Endothelial cell of umbilical vein (primary cell): ENCODE measurements around the gene ILKAP. TPM values are rescaled to one million over a fixed set of nuclear protein-coding genes. Genes with fewer than 3 reads are reported as not detected.

Experiments used
- BruUV-seq: library from RNA; stranded (reverse); fragments of 400-500 nt; replicated peaks from 2 replicates; lab custom pipeline; 2021; lab: Mats Ljungman, UMichigan
- CTCF ChIA-PET: fragments of 300-600, 350-600 bp; sonication (Branson Sonifier 250); formaldehyde crosslinking; loops from one replicate; lab custom pipeline; 2021; ENCODE audit warnings: antibody characterized with exemption, inconsistent platforms; lab: Charles Lee
- POLR2A ChIA-PET: fragments of 300-600, 350-600 bp; sonication (Branson Sonifier 250); formaldehyde crosslinking; loops from one replicate; lab custom pipeline; 2021; ENCODE audit warnings: antibody characterized with exemption, inconsistent platforms; lab: Charles Lee
- DNase-seq: peaks from one replicate; pipeline ENCODE4 v3.0.0-alpha.2; 2011; ENCODE audit warnings: low read depth, low spot score
- FAIRE-seq: peaks from 2 replicates; lab custom pipeline; 2011; peaks lifted over from hg19 to GRCh38; lab: Jason Lieb, UNC
- H2AFZ ChIP-seq: 2 replicates; pipeline ENCODE4 v1.6.0; 2012; ENCODE audit warnings: low read depth, low read length, control low read depth, inconsistent platforms
- H3K27ac ChIP-seq: 2 replicates; pipeline ENCODE4 v1.5.1; 2011; ENCODE audit warnings: low read depth, mild to moderate bottlenecking, control low read depth, low read length, moderate library complexity; ENCODE audit not compliant: insufficient read depth
- H3K27me3 ChIP-seq, 2 experiments: 2 replicates each; pipeline versions ENCODE4 v1.6.0 to v1.6.1; 2011; ENCODE audit warnings: low read length in 2 of 2, mixed read lengths in 1 of 2; ENCODE audit not compliant: control insufficient read depth in 2 of 2, insufficient read depth in 2 of 2
- H3K36me3 ChIP-seq, 2 experiments: 2 replicates in 1 of 2; 3 replicates in 1 of 2; pipeline ENCODE4 v1.5.1; 2011; ENCODE audit warnings: low read length in 2 of 2, mild to moderate bottlenecking in 1 of 2, moderate library complexity in 1 of 2; ENCODE audit not compliant: control insufficient read depth in 2 of 2, insufficient read depth in 2 of 2; ENCODE audit errors: extremely low read depth in 1 of 2
- H3K4me1 ChIP-seq: 3 replicates; pipeline ENCODE4 v1.5.1; 2011; ENCODE audit warnings: mild to moderate bottlenecking, low read length; ENCODE audit not compliant: control insufficient read depth, insufficient read depth; ENCODE audit errors: extremely low read depth
- H3K4me2 ChIP-seq: 2 replicates; pipeline ENCODE4 v1.6.1; 2011; ENCODE audit warnings: low read length, control low read depth, mixed read lengths; ENCODE audit not compliant: insufficient read depth
- H3K4me3 ChIP-seq, 3 experiments: fragments of 200-600 bp in 1 of 3; sonication (generic), shearing (Covaris generic) in 1 of 3; replicated peaks in 1 of 3; 2 replicates each; pipeline ENCODE4 v1.5.1; 2011 to 2016; ENCODE audit warnings: control low read depth in 3 of 3, low read length in 3 of 3, mild to moderate bottlenecking in 2 of 3, inconsistent platforms in 1 of 3, low read depth in 1 of 3, moderate library complexity in 1 of 3; ENCODE audit not compliant: insufficient read depth in 1 of 3
- H3K79me2 ChIP-seq: 2 replicates; pipeline ENCODE4 v1.6.0; 2012; ENCODE audit warnings: low read length, inconsistent platforms; ENCODE audit not compliant: control insufficient read depth, insufficient read depth
- H3K9ac ChIP-seq: replicated peaks from 2 replicates; pipeline ENCODE3; 2011; ENCODE audit warnings: low read length, control low read depth; ENCODE audit not compliant: insufficient read depth; ENCODE audit errors: extremely low read depth
- H3K9me1 ChIP-seq: replicated peaks from 3 replicates; pipeline ENCODE4 v1.6.0; 2011; ENCODE audit warnings: mild to moderate bottlenecking, low read length; ENCODE audit not compliant: control insufficient read depth, insufficient read depth; ENCODE audit errors: extremely low read depth
- H3K9me3 ChIP-seq: replicated peaks from 2 replicates; pipeline ENCODE4 v1.5.1; 2012; ENCODE audit warnings: low read length, inconsistent platforms; ENCODE audit not compliant: control insufficient read depth, insufficient read depth
- H4K20me1 ChIP-seq: replicated peaks from 2 replicates; pipeline ENCODE3; 2011; ENCODE audit warnings: mild to moderate bottlenecking, low read length; ENCODE audit not compliant: control insufficient read depth, insufficient read depth; ENCODE audit errors: extremely low read depth
- CTCF ChIP-seq, 2 donors: IDR thresholded peaks; 1 replicate in 1 of 2; 2 replicates in 1 of 2; pipeline ENCODE4 v1.5.1; 2011; ENCODE audit warnings: low read length in 2 of 2, mild to moderate bottlenecking in 2 of 2, moderate library complexity in 2 of 2, control low read depth in 1 of 2, inconsistent platforms in 1 of 2, low read depth in 1 of 2; ENCODE audit not compliant: insufficient read depth in 1 of 2; ENCODE audit errors: extremely low read depth in 1 of 2
- EZH2 ChIP-seq: IDR thresholded peaks from 2 replicates; pipeline ENCODE4 v1.6.1; 2012; ENCODE audit warnings: borderline replicate concordance, low read depth, mild to moderate bottlenecking, moderate library complexity, low read length, inconsistent platforms; ENCODE audit not compliant: severe bottlenecking
- FOS ChIP-seq: IDR thresholded peaks from 2 replicates; pipeline ENCODE4 v1.6.1; 2011; ENCODE audit warnings: mild to moderate bottlenecking, low read length, moderate library complexity, borderline replicate concordance; ENCODE audit not compliant: insufficient read depth
- GATA2 ChIP-seq: IDR thresholded peaks from 2 replicates; pipeline ENCODE4 v1.7.0; 2011; ENCODE audit warnings: low read depth, mild to moderate bottlenecking, moderate library complexity, mixed read lengths, low read length; ENCODE audit not compliant: insufficient read length, insufficient read depth
- JUN ChIP-seq: IDR thresholded peaks from 2 replicates; pipeline ENCODE4 v1.6.1; 2011; ENCODE audit warnings: borderline replicate concordance, low read depth; ENCODE audit not compliant: insufficient read length, insufficient read depth
- POLR2A ChIP-seq: IDR thresholded peaks from 2 replicates; pipeline ENCODE4 v1.6.1; 2012; ENCODE audit warnings: low read depth, mild to moderate bottlenecking, control low read depth, low read length
- POLR2AphosphoS5 ChIP-seq: IDR thresholded peaks from 2 replicates; pipeline ENCODE4 v1.6.1; 2012; ENCODE audit warnings: low read depth, mild to moderate bottlenecking, control low read depth, low read length, moderate library complexity; ENCODE audit not compliant: insufficient read depth
- dilution Hi-C: fragments of 300-500 bp; cut with MboI; formaldehyde crosslinking; loops from one replicate; pipeline ENCODE4 v1.15.0; 2019; ENCODE audit warnings: low sequenced_read_pairs; ENCODE audit not compliant: extremely low pct_ligation_motif_present
- intact Hi-C: fragments of 100-400 bp; cut with micrococcal nuclease; formaldehyde crosslinking; loops from one replicate; pipeline ENCODE4 v1.10.0; 2022
- polyA plus RNA-seq, 4 experiments: library from polyadenylated mRNA; depleted of rRNA in 3 of 4; stranded (reverse) in 3 of 4; unstranded in 1 of 4; fragments of >200 nt; gene quantifications; 2 replicates each; pipeline versions ENCODE4 v1.2.1 to v1.2.3, GENCODE V29; 2011 to 2012; ENCODE audit warnings: missing spikeins in 1 of 4
- total RNA-seq: library from RNA; stranded (reverse); gene quantifications from 2 replicates; pipeline ENCODE4 v1.2.3, GENCODE V29; 2021
- TF ChIP-seq, protein P1 (sequence below): IDR thresholded peaks from 2 replicates; pipeline ENCODE4 v1.6.1; 2011; ENCODE audit not compliant: insufficient read depth, insufficient read length

Gene ILKAP
- total and polyA plus RNA-seq, 2 donors (not counting 3 experiments of a cell fraction or from before 2014, with no cell fraction given), result 49.2 to 49.8 TPM

DNA sequence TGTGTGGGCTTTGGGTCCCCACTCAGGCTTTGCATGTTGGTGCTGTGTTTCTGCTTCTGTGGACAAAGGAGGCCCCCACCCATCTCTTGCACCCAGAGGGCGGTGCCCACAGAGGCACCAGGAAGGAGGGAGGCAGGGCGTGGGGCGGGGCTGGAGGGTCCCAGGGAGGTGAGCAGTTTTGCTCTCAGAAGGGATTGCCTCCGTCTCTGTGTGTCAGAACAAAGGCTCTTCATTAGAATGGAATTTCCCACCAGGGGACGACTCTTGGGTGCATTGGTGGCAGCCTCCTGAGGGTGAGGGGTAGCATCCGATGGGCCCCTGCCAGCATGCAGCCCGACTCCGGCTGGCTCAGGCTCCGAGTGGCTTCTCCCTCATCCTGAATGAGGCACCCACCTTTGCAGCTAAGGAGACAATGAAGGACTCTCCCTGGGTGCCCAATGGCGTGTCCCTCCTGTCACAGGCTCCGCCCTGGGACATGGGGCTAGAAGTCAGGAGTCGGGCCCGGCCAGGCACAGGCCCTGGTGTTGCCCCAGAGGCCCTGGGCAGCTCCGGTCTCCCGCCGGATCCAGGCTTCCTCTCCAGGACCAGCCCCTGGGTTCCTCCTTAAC, 51.8 kb downstream of the ILKAP start:
- Histone ChIP-seq H3K4me3 (no peak overlapping the region), H3K36me3 (no peaks in the 10 kb centered on the region), H3K9me3 (no peaks in the 10 kb centered on the region), H3K27me3 (no peaks in the 10 kb centered on the region), H2AFZ (no peak overlapping the region), H3K4me1 (no peaks in the 10 kb centered on the region), H4K20me1 (no peaks in the 10 kb centered on the region), H3K79me2 (no peaks in the 10 kb centered on the region), H3K9ac (no peak overlapping the region), H3K9me1 (no peaks in the 10 kb centered on the region), H3K27ac (no peak overlapping the region), H3K4me2 (no peak overlapping the region)
- CTCF ChIA-PET, result interaction anchor here (1.3 kb wide), 1 partner anchor 294 kb away, joined by 3 read pairs; no protein-coding TSS in a partner anchor
- dilution Hi-C loops (no loop called here), intact Hi-C loops (no loop called here)
- no TSS peak for BruUV-seq
- no peak for FAIRE-seq
- no peak for DNase-seq
- POLR2A ChIA-PET, result no interaction called here
- no peak for TF ChIP-seq CTCF (IDR thresholded peaks at IDR 0.05; ENCODE audit: extremely low read depth in 1 of 2, insufficient read depth in 1 of 2, low read depth in 1 of 2, low read length in 2 of 2)
- TF ChIP-seq, protein P1, sequence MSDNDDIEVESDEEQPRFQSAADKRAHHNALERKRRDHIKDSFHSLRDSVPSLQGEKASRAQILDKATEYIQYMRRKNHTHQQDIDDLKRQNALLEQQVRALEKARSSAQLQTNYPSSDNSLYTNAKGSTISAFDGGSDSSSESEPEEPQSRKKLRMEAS, result no peak
- no peak for TF ChIP-seq GATA2
- TF ChIP-seq POLR2A, result no peak

DNA sequence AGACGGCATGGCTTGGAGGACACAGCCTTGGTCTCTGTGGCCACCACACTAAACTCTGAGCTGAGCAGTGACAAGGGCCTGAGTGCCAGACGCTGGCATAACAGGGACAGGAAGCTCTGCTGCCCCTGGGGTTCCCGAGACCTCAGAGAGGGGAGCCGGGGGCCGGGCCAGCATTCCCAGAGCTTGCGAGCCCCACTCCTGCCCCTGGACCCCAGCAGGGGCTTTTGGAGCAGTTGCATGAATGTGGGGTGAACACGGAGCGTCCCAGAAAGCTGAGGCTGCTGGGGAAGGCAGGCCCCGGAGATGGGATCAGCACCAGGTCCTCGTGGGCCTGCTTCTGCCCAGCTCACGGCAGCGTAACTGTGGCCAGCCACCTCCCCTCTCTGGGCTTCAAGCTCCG, 52.3 kb downstream of the ILKAP start:
- Histone ChIP-seq H3K27ac (no peak overlapping the region), H3K27me3 (no peaks in the 10 kb centered on the region), H3K4me3 (no peak overlapping the region), H3K9ac (no peak overlapping the region), H3K4me2 (no peak overlapping the region), H3K9me3 (no peaks in the 10 kb centered on the region), H3K36me3 (no peaks in the 10 kb centered on the region), H4K20me1 (no peaks in the 10 kb centered on the region), H3K79me2 (no peaks in the 10 kb centered on the region), H3K9me1 (no peaks in the 10 kb centered on the region), H3K4me1 (no peaks in the 10 kb centered on the region), H2AFZ (no peak overlapping the region)
- no TSS peak for BruUV-seq
- intact Hi-C loops (no loop called here), dilution Hi-C loops (no loop called here)
- FAIRE-seq (no peak), DNase-seq (no peak)
- TF ChIP-seq POLR2AphosphoS5 (no peak), JUN (no peak), FOS (no peak), EZH2 (no peak)
- ChIA-PET CTCF (no interaction called here), POLR2A (no interaction called here)
